Measurements from ENCODE around the gene MXRA7. TPM values are rescaled to one million over a fixed set of nuclear protein-coding genes. Genes with fewer than 3 reads are reported as not detected.

The MXRA7 gene
- total RNA-seq, 1 experiment from 2014 or later = 33.6 TPM

DNA sequence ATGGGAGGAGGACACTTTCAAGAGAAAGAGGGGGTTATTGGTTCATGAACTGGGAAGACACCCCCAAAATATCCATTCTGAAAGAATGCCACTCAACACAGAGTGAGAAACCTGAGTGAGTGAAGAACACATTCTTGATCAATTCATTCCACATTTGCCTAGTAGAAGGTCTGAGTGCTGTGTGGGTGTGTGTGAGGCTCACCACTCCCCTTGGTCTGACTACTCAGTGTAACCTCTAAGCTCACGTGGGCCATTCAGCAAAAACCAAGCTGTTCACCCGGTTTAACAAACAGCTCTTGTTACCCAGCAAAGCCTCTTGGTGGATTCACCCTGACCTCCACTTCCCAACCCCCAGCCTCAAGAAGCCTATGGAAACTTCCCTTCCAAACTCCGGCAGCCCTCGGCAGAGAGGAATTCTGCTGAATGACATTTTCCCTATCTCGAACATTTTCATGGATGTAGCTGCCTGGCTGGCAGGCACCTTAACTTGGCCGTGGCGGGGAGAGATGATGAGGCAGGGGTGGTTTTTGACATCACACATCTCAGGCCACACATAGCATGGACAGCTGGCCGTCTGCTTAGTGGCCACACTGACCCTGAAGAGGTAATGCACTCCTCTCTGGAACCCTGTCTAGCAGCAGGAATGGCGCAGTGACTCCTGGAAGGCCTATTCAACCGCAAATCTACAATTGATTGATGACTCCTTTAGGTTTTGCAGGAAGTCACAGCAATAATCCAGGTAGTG, 78.8 kb downstream of the MXRA7 start:
- Mint-ChIP-seq H3K36me3 (ENCODE audit: insufficient read depth, unreplicated experiment) (no peaks in the 10 kb centered on the region), H3K4me3 (ENCODE audit: unreplicated experiment) (no peak overlapping the region), H3K27ac (ENCODE audit: low read depth, unreplicated experiment) (no peak overlapping the region), H3K4me1 (ENCODE audit: insufficient read depth, unreplicated experiment) (no peaks in the 10 kb centered on the region), H3K9me3 (ENCODE audit: unreplicated experiment) (no peaks in the 10 kb centered on the region), H3K27me3 (ENCODE audit: insufficient read depth, unreplicated experiment) (no peaks in the 10 kb centered on the region)
- BruUV-seq (replicated peaks) = no TSS peak
- TF ChIP-seq, protein P1, sequence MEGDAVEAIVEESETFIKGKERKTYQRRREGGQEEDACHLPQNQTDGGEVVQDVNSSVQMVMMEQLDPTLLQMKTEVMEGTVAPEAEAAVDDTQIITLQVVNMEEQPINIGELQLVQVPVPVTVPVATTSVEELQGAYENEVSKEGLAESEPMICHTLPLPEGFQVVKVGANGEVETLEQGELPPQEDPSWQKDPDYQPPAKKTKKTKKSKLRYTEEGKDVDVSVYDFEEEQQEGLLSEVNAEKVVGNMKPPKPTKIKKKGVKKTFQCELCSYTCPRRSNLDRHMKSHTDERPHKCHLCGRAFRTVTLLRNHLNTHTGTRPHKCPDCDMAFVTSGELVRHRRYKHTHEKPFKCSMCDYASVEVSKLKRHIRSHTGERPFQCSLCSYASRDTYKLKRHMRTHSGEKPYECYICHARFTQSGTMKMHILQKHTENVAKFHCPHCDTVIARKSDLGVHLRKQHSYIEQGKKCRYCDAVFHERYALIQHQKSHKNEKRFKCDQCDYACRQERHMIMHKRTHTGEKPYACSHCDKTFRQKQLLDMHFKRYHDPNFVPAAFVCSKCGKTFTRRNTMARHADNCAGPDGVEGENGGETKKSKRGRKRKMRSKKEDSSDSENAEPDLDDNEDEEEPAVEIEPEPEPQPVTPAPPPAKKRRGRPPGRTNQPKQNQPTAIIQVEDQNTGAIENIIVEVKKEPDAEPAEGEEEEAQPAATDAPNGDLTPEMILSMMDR (IDR thresholded peaks at IDR 0.05; ENCODE audit: unreplicated experiment) = no peak
- CTCF ChIA-PET = interaction anchor here (0.6 kb wide), 1 partner anchor 75 kb away, joined by 3 read pairs; no protein-coding TSS in a partner anchor
- POLR2A ChIA-PET = interaction anchor here (0.6 kb wide), 1 partner anchor 1493 kb away, joined by 3 read pairs; no protein-coding TSS in a partner anchor
- no peak for DNase-seq (ENCODE audit: unreplicated experiment)
- intact Hi-C loops (cut with micrococcal nuclease) = no loop called here

DNA sequence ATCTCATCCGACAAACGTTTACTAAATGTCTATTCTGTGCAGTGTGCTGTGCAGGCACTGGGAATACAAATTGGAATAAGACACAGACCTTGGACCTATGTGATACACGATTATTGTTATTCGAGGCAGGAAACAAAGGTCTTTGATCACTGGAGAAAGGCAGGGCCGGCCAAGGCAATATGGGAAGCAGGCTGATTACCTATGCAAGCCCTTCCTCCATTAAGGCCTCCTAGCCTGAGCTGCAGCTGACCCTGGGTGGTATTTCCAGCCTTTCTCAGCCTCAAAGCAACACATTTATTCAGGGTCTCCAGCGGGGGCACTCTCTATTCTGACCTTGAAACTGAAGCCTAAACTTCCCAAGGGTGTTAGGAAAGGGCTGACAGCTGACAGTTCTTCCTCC, 80.6 kb downstream of the MXRA7 start:
- Mint-ChIP-seq H3K4me3 (ENCODE audit: unreplicated experiment) (no peak overlapping the region), H3K36me3 (ENCODE audit: insufficient read depth, unreplicated experiment) (no peaks in the 10 kb centered on the region), H3K27me3 (ENCODE audit: insufficient read depth, unreplicated experiment) (no peaks in the 10 kb centered on the region), H3K4me1 (ENCODE audit: insufficient read depth, unreplicated experiment) (peaks cover 6% of the 10 kb centered on the region), H3K9me3 (ENCODE audit: unreplicated experiment) (no peaks in the 10 kb centered on the region), H3K27ac (ENCODE audit: low read depth, unreplicated experiment) (no peak overlapping the region)
- CTCF ChIA-PET = interaction anchor here (1.3 kb wide), 1 partner anchor 68 kb away, joined by 3 read pairs; no protein-coding TSS in a partner anchor
- no peak for DNase-seq (ENCODE audit: unreplicated experiment)
- intact Hi-C loops (cut with micrococcal nuclease) = no loop called here
- TF ChIP-seq, protein P1 (IDR thresholded peaks at IDR 0.05; ENCODE audit: unreplicated experiment) = no peak
- no TSS peak for BruUV-seq (replicated peaks)
- POLR2A ChIA-PET = no interaction called here

Small RNA genes lying within 50 kb of the gene (microRNA-seq; reads per million reads assigned to microRNA genes)
- 2.0 reads per million, percentile 14 among the genes with 10 or more reads in this experiment for gene MIR636

Other genes starting within 250 kb of the MXRA7 start
- not detected in 2 replicates for gene AANAT, start 243.4 kb downstream of the MXRA7 start, total RNA-seq (2022)
- 17.5 and 33.4 TPM in 2 replicates for gene RHBDF2, start 209.5 kb downstream of the MXRA7 start, total RNA-seq (2022)
- gene CYGB, start 173.3 kb downstream of the MXRA7 start, total RNA-seq (2022) = not detected in 2 replicates
- not detected in 2 replicates for gene PRCD, start 170.9 kb downstream of the MXRA7 start, total RNA-seq (2022)
- 5.0 and 7.7 TPM in 2 replicates for gene ST6GALNAC2, start 125.1 kb downstream of the MXRA7 start, total RNA-seq (2022)
- gene ST6GALNAC1, start 67.2 kb downstream of the MXRA7 start, total RNA-seq (2022) = not detected in 2 replicates
- gene JMJD6, start 15.6 kb upstream of the MXRA7 start, total RNA-seq (2022) = 29.4 and 45.8 TPM in 2 replicates
- 35.1 and 37.1 TPM in 2 replicates for gene METTL23, start 15.9 kb upstream of the MXRA7 start, total RNA-seq (2022)
- 161 and 168 TPM in 2 replicates for gene SRSF2, start 26.4 kb upstream of the MXRA7 start, total RNA-seq (2022)
- 11.6 and 13.8 TPM in 2 replicates for gene MFSD11, start 27.2 kb upstream of the MXRA7 start, total RNA-seq (2022)
- 1.3 and 1.7 TPM in 2 replicates for gene MGAT5B, start 157.4 kb upstream of the MXRA7 start, total RNA-seq (2022)